Measurements from ENCODE around the gene DDRGK1. TPM values are rescaled to one million over a fixed set of nuclear protein-coding genes. Genes with fewer than 3 reads are reported as not detected.

DDRGK1 gene
- total and polyA plus RNA-seq, 7 donors: 16.8 to 86.1 (median 70.6) TPM

DNA sequence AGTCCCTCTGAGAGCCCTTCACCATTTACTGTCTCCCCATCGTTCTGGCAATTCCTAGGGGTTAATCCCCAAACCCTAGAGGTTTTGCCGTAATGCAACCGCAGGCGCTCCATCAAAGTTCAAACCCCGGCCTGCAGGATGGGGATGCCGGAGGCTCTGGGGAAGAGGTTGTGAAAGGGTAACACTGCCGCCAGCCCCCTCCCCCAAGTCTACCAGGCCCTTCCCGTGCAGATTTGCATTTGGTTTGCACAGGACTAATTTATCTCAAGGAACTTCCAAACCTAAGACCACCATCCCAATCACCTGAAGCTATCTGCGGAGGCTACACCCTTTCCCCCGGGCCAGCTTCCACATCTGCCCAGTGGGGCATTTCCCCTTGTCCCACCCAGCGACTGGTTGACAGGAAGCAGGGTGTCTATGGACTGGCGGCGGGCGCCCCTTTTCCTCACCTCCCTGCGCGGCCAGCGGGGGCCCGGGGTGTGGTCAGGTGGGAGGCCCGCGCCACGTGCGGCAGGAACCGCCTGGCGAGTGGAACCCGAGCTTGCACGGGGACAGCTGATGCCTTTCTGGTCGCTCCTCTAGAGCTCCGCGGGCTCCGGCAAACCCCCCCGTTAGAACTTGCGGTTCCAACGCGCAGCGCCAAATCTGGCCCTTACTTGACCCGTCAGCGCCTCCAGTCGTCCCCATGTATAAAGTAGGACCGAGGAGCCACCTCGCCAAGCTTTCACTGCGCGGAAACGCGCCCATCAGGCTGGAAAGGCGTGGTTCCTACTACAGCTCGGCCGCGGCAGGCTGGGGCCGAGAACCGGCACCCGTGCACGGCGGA, 43.9 kb upstream of the DDRGK1 start:
- WGBS, 2 donors: 7 to 10% methylated on average over 53 of the region's 53 CpGs
- peaks cover 0 to 16% (median 12%) of the 10 kb centered on the region in 4 donors for H3K4me1 ChIP-seq
- no peak for TF ChIP-seq CTCF (IDR thresholded peaks at IDR 0.05)
- no peak for TF ChIP-seq POLR2A (IDR thresholded peaks at IDR 0.05)
- no peak for TF ChIP-seq POLR2AphosphoS5 (IDR thresholded peaks at IDR 0.05)
- no peak for TF ChIP-seq EP300 (IDR thresholded peaks at IDR 0.05)
- no peak for DNase-seq
- peak overlapping the region in 1 of 4 donors; percentile 7 for H3K4me3 ChIP-seq
- intact Hi-C loops (cut with DNase I): no loop called here
- H3K9me3 ChIP-seq: no peaks in the 10 kb centered on the region
- peaks cover 0 to 36% (median 7%) of the 10 kb centered on the region in 3 donors for H3K27me3 ChIP-seq
- no peak overlapping the region for H3K27ac ChIP-seq
- H3K36me3 ChIP-seq: peaks cover 0 to 32% (median 16%) of the 10 kb centered on the region in 4 donors

- 72 to 81% methylated on average over 4 of the region's 4 CpGs for WGBS, 2 donors
- peaks cover 0 to 25% (median 10%) of the 10 kb centered on the region in 4 donors for H3K36me3 ChIP-seq
- intact Hi-C loops (cut with DNase I): no loop called here
- H3K27me3 ChIP-seq: peaks cover 0 to 43% (median 7%) of the 10 kb centered on the region in 3 donors
- DNase-seq: no peak
- no peak overlapping the region for H3K27ac ChIP-seq
- no peaks in the 10 kb centered on the region for H3K9me3 ChIP-seq
- TF ChIP-seq POLR2AphosphoS5 (IDR thresholded peaks at IDR 0.05): no peak
- TF ChIP-seq CTCF (IDR thresholded peaks at IDR 0.05): no peak
- no peak for TF ChIP-seq POLR2A (IDR thresholded peaks at IDR 0.05)
- TF ChIP-seq EP300 (IDR thresholded peaks at IDR 0.05): no peak
- H3K4me1 ChIP-seq: peaks cover 0 to 16% (median 12%) of the 10 kb centered on the region in 4 donors
- H3K4me3 ChIP-seq: no peak overlapping the region
Measured at GRCh38 chr20:3247638-3248037, 43.2 kb upstream of the DDRGK1 start.

- H3K27ac ChIP-seq: no peak overlapping the region
- no peak for DNase-seq
- no peaks in the 10 kb centered on the region for H3K9me3 ChIP-seq
- peaks cover 0 to 50% (median 7%) of the 10 kb centered on the region in 3 donors for H3K27me3 ChIP-seq
- intact Hi-C loops (cut with DNase I): no loop called here
- no peak overlapping the region for H3K4me3 ChIP-seq
- 94% methylated on average over 1 of the region's 1 CpG for WGBS, 2 donors
- H3K36me3 ChIP-seq: peaks cover 0 to 16% (median 3%) of the 10 kb centered on the region in 4 donors
- TF ChIP-seq CTCF (IDR thresholded peaks at IDR 0.05): no peak
- no peak for TF ChIP-seq EP300 (IDR thresholded peaks at IDR 0.05)
- TF ChIP-seq POLR2AphosphoS5 (IDR thresholded peaks at IDR 0.05): no peak
- TF ChIP-seq POLR2A (IDR thresholded peaks at IDR 0.05): no peak
- peaks cover 0 to 16% (median 12%) of the 10 kb centered on the region in 4 donors for H3K4me1 ChIP-seq
Measured at GRCh38 chr20:3246682-3247081, 42.2 kb upstream of the DDRGK1 start.

- no peaks in the 10 kb centered on the region for H3K9me3 ChIP-seq
- 50 to 65% methylated on average over 4 of the region's 4 CpGs for WGBS, 2 donors
- no peak for DNase-seq
Measured at GRCh38 chr20:3245711-3246110, 41.2 kb upstream of the DDRGK1 start.

More at GRCh38 chr20:3245711-3246110, 41.2 kb upstream of the DDRGK1 start:
- Histone ChIP-seq H3K36me3 (peaks cover 0 to 7% (median 0%) of the 10 kb centered on the region in 4 donors), H3K4me1 (peaks cover 0 to 16% (median 12%) of the 10 kb centered on the region in 4 donors), H3K27ac (no peak overlapping the region), H3K4me3 (no peak overlapping the region), H3K27me3 (peaks cover 0 to 60% (median 8%) of the 10 kb centered on the region in 3 donors)
- TF ChIP-seq POLR2AphosphoS5 (IDR thresholded peaks at IDR 0.05) (no peak), CTCF (IDR thresholded peaks at IDR 0.05) (no peak), POLR2A (IDR thresholded peaks at IDR 0.05) (no peak), EP300 (IDR thresholded peaks at IDR 0.05) (no peak)
- intact Hi-C loops (cut with DNase I): no loop called here
